AG20443 (cell line): ENCODE results near the gene GJA1.
A peak's percentile ranks its signal among the peaks of the same experiment; 100 is the strongest.
"Not testable (repeated sequence)": the region's sequence is repeated elsewhere in the genome, so short reads cannot be mapped to it uniquely, and the experiment has no call there.

ENCODE experiments used
- DNase-seq: peaks from one replicate; pipeline ENCODE4 v3.0.0; 2012; ENCODE audit warnings: low spot score, mixed read lengths

Gene GJA1

DNA sequence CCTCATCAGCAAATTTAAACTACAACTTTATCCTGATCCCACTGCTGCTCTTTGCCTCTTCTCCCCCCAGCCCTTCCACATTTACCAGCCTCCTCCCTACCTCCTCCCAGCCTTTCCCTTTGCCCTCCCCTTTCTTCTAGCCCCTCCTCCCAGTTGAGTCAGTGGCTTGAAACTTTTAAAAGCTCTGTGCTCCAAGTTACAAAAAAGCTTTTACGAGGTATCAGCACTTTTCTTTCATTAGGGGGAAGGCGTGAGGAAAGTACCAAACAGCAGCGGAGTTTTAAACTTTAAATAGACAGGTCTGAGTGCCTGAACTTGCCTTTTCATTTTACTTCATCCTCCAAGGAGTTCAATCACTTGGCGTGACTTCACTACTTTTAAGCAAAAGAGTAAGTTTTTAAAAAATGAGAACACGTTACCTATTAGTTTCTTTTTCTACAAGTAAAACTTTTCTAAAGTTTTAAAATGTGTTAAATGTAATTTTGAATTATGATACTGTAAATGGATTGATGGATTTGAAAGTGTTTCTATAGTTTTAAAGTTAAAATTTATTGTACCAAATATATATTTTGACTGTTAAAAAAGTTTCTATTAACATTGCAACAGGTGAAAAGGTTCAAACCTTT, at the start of gene GJA1:
TSS of gene GJA1 (plus strand) at position 203 of the 626 bp plus-strand sequence. CDS start 11,202 bp downstream, outside the sequence.
- peak; percentile 80 for DNase-seq

DNA sequence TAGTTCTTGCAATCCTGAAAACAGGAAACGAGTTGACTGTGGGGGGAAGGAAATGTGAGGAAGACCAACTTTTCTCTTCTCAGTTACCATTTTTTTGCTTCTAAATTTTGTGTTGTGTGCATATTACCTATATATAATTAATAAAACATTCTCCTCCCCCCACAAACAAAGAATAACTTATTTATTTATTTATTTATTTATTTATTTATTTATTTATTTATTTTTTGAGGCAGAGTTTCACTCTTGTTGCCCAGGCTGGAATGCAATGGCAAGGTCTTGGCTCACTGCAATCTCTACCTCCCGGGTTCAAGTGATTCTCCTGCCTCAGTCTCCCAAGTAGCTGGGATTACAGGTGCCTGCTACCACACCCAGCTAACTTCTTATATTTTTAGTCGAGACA, 48.9 kb upstream of the GJA1 start:
- not testable (repeated sequence) for DNase-seq

DNA sequence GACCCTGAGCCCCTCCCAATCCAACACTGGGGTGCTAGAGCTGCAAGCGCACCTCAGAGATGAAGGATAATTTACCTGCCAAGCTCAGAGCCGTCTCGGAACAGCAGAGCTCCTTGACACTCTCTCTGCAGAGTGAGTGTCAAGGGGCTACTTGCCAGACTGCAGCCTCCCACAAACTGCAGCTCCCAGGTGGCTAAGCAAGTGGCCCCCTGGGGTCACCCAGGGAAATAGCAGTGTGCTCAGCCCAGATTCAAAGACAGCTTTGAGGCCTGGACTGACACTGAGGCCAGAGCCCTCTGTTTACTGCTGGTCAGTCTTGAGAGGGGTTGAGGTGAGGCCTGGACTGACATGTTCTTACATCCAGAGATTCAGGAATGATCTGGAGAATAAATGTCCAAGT, 46.0 kb upstream of the GJA1 start:
- no peak for DNase-seq

DNA sequence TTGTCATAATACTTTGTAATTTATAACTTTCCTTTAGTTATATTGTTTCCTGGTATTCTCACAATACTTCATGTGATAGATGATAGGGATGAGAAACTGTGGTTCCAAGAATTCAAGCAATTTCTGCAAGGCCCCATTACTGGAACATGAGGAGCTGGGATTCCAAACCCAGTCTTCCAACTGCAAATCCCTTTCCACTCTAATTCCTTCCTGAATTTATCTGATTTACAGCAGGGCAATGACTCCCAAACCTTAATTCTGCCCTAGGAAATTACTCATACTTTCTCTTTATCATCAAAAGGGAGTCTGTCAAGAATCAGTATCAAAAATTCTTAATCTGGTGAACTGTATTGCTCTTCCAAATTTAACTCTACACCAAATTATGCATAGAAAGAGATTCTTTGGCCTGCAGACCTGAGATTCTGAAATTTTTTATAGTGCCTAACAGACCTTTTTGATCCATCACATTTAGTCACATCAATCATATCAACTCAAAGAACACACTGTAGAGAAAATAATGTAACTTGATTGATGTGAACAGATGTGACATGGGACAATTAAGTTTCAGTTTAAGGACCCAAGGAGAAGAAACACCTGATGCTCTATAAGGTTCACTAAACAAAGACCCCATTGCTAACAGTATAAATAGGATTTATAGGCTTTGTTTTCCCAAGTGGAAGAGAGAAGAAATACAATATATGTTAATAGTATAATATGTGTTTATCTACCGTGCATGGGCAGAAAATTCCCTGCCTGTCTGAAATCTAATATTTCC, 41.5 kb upstream of the GJA1 start:
- no peak for DNase-seq

DNA sequence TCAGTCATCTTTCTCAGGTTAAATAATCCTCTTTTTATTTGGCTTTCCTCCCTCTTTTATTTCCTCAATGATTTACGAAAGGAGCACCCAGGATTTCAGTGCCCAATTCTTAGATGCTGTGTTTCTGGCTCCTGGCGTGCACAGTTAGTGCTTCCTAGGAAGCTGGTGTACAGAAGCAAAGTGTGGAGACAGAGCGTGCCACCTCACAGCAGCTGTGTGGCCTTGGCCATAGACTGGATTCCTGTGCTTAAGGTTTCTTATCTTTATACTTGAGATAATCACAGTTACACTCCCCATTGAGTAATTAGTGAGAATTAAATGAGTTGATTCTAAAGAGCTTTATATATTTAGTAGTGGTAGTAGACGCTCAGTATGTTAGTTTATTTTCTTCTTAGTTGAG, 39.7 kb upstream of the GJA1 start:
- no peak for DNase-seq

DNA sequence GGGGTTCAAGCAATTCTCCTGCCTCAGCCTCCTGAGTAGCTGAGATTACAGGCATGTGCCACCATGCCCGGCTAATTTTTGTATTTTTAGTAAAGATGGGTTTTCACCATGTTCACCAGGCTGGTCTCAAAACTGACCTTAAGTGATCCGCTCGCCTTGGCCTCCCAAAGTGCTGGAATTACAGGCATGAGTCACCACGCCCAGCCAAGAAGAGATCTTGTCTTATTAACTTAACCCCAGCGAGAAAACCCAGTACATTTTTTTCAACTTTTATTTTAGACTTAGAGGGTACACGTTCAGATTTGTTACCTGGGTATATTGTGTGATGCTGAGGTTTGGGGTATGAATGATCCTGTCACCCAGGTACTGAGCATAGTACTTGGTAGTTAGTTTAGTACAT, 38.3 kb upstream of the GJA1 start:
- DNase-seq, result not testable (repeated sequence)

DNA sequence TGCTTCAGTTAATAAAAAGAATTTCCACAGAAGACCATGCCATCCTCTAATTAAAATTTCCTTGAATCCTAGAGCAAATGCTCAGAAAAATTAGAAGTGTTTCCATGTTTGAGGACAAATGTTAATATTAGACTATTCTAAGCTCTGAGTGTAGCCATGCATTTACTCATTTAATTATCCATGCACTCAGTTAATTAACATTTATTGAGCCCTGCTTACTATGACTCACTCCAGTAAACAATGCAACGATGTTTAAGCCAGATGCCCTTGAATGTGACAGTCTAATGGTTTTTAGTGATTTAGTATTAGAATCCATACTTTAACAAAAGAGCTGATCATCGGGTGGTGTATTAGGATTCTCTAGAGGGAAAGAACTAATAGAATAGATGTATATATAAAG, 37.3 kb upstream of the GJA1 start:
- no peak for DNase-seq

DNA sequence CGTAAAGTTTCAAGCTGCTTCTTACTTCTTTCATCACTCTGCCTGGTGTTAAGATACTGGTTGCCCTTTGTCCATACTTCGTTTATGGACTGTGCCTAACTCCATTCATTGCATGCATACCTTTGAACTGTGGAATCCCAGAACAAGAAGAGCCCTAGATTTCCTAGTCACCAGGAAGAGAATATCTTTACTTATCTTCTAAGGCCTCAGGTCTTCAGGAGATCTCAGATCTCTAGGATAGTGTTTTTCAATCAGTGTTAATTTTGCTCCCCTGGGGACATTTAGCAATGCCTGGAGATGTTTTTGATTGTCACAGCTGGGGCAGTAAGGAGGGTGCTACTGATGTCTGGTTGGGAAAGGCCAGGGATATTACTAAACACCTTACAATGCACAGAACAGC, 35.5 kb upstream of the GJA1 start:
- no peak for DNase-seq

DNA sequence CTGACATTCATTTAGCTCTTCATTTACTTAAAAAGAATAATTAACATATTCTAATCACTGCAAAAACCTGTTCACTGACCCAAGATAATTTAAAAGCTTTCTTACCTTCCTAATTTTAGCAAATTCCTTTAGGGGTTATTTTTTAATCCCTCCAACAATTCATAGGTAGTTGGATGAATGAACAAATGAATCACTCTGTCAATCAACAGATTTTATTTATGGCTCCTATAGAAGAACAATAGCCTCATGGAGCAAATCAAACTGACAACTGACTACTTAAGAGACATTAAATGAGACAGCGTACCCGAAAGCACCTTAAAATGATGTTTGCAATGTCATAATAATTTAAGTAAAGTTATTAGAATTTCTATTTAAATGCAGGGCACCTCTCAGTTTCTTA, 31.5 kb upstream of the GJA1 start:
- no peak for DNase-seq

DNA sequence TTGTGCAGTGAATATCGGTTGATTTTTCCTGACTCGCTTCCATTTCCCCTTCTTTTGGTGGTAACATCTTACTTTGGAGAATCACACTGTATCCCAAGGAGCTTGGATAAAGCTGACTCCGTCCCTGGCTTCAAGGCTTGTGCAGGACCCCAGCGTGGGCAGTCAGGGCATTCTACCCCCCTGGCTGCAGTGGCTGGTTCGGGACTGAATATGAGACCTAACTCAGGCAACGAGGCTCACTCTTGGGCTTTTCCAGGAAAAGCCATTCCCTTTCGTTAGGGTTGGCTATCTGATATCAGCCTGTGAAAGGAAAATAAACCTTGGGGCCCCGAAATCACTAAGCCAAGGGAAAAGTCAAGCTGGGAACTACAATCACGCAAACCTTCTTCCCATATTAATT, 30.1 kb upstream of the GJA1 start:
- no peak for DNase-seq

DNA sequence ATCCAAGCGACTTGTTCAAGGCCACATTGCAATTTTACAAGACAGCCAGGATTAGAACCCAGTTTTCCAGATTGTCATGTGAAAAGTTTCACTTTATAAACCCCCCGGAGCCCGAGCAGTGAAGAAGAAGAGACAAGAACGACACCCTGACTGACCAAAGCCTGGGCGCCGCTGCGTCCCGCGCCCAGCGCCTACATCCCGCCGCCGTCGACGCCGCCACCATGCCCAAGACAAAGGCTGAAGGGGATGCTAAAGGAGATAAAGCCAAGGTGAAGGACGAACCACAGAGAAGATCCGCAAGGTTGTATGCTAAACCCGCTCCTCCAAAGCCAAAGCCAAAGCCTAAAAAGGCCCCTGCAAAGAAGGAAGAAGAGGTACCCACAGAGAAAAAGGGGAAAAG, 27.1 kb upstream of the GJA1 start:
- no peak for DNase-seq

DNA sequence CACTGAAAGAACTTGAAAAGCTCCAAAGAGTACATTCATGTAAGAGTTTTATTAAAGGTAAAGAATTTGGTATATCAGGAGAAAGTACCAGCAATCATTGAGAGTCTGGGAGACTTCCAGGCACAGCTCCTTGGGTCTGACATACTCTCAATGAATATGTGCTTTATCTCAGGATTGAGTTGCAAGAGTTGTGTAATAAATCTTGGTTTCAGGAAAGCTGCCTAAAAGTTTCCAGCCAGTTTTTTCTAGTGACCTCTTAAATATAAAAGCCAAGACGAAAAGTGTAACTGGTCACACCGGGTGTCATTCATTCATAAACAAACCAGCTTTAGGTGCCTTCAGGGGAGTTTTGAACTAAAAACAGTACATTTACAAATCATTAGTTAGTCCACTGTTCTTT, 21.6 kb upstream of the GJA1 start:
- no peak for DNase-seq

DNA sequence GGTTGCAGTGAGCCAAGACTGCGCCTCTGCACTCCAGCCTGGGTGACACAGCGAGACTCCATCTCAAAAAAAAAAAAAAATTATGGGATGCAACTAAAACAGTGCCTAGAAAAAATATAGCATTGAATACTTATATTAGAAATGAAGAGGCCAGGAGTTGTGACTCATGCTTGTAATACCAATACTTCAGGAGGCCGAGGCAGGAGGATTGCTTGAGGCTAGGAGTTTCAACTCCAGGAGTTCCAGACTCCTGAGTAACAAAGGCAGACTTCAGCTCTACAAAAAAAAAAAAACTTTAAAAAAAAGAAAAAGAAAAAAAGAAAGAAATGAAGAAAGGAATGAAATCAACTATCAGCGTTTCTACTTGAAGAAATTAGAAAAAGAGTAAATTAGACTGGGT, 17.1 kb upstream of the GJA1 start:
- no peak for DNase-seq

DNA sequence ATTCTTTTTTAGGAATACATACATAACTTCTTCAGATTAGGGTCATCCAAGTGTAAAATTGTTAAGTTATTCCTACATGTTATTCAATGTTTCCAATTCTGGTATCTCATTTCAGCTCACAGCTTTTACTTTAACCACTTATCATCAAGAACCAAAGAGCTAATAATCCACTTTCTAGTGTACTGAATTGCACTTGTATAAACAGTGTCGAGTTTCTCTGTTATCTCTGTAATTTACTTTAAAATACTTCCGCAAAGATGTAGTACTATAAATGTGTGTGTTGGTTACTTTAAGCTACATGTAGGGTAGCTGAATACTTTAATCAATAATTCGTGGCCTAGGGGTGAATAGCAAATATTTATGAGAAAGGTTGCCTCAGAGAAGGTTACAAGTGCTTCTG, 8.8 kb upstream of the GJA1 start:
- no peak for DNase-seq

DNA sequence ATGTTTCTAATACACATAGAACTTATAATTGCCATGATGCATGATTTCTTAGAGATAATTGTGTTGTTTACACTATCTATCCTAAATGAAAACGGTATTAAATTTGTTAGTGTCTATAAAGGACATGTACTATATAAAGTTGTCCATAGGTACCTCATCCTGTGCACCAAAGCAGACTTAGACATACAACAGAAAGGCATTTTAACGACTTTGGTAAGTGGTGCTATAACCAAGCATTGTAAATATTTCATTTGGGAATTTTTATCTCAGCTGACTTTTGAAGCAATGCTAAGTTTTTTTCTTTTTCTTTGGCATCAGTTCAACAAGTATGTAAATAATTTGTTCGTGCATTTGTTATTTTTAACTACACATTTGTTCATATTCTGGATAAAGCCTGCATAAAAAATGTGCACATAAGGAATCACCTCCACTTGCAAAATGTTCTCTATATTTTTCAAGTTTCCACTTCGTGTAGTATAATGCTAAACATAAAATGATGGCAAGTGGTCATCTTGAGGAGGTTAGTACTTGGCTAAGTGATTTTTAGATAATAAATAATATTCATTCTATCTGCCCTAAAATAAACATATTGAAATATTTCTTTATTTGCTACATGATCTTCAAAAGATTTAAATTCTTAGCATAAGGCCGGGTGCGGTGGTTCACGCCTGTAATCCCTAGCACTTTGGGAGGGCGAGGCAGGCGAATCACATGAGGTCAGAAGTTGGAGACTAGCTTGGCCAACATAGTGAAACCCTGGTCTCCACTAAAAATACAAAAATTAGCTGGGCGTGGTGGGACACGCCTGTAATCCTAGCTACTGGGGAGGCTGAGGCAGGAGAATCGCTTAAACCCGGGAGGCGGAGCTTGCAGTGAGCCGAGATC, 6.3 kb upstream of the GJA1 start:
- DNase-seq, result no peak

DNA sequence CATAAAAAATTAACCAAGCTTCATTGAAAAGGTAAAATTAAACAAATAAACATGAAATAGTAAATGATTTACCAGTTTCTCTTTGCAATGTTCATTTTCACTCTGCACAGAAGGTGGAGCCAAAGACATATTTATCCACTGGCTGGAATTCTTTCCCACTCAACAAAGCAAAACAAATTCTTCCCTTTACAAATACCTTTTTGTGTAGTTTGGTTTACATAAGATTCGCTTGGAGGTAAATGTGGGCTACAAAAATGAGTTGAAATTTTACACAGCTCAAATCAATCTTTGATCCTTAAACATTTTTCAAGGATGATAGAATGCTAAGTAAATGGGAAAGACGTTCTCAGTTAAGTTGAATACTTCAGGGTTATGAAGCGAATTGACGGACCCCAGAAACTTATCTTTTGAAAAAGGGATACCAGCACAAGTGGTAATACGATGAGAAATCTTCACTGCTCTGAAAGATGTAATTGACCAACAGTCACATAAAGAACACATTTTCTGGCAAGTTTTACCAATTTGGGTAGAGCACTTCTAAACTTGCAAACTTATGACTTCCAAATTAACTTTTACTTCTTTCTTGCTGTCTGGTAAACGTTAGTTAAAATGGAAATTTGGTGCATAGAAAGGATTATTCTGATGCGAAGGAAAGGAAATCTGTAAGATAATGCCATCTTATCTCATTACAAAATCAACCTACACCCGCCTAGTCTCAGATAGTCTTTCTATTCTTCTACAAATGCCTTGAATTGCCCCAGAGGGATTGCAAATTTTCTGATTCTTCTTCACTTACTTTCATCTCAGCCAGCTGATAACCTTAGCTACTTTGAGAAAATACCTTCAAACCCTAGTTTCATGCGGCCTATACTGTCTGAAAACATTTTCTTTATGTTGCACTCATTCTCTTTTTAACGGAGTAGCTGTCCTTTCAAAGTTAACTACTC, 4.7 kb upstream of the GJA1 start:
- DNase-seq, result peak; percentile 40

DNA sequence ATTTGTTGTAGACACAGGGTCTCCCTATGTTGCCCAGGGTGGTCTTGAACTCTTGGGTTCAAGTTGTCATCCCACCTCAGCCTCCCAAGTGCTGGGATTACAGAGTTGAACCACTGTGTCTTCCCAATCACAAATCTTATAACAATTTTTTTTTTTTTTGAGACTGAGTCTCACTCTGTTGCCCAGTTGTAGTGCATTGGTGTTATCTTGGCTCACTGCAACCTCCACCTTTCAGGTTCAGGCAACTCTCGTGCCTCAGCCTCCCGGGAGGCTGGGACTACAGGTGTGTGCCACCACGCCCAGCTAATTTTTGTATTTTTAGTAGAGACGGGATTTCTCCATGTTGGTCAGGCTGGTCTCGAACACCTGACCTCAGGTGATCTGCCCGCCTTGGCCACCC, 3.7 kb upstream of the GJA1 start:
- not testable (repeated sequence) for DNase-seq

DNA sequence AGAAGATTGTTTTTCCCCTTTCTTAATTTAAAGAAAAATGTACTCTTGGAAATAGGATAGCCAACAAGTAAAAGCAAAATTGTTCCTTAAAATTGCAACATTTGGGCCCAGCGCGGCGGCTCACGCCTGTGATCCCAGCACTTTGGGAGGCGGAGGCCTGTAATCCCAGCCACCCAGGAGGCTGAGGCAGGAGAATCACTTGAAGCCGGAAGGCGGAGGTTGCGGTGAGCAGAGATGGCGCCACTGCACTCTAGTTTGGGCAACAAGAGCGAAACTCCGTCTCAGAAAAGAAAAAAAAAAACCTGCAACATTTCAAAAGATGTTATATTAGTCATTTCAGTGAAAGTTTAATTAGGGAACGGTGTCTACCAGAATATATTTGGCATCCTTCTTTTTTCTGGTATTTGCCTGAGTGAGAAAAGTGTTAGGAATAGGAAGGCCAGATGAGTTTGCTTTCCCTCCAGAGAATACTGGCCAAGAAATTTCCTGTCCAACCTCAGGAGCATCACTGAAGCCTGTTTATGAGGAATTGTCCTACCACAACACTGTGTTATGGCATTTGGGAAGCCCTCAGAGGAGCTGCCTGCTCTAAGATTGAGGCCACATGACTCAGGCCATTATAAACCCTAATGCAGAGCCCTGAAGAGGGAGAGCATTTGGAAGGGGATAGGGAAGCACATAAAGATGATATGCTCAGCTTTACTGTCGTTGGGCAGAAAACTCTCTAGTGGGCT, 1.2 kb upstream of the GJA1 start:
- DNase-seq, result peak; percentile 16

DNA sequence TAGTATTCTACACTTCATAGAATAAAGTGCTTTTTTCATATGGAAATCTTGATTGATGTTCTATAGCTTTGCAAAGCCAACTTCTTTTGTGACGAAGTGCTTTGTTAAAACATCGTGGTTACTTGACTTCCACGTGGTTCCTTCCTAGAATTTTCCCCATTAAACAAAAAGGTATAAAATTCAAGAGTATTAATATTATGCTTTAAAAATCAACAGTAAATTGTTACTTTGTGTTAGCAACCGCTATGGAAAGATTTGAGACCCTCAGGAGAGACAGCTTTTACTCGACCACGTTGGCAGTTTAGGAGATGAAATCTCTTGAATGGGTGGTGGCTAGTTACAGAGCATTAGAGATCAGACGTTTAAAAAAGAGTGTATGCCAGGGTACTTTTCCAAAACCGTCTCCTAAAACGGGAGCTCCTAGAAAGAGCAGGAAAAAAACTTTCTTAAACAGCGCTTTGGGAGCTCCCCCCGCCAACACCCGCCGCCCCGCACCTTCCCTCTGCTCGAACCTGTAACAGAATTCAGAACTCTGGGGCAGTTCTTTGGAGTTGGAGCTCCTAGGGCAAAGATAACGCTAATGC, 920 bp downstream of the GJA1 start:
- DNase-seq, result no peak

DNA sequence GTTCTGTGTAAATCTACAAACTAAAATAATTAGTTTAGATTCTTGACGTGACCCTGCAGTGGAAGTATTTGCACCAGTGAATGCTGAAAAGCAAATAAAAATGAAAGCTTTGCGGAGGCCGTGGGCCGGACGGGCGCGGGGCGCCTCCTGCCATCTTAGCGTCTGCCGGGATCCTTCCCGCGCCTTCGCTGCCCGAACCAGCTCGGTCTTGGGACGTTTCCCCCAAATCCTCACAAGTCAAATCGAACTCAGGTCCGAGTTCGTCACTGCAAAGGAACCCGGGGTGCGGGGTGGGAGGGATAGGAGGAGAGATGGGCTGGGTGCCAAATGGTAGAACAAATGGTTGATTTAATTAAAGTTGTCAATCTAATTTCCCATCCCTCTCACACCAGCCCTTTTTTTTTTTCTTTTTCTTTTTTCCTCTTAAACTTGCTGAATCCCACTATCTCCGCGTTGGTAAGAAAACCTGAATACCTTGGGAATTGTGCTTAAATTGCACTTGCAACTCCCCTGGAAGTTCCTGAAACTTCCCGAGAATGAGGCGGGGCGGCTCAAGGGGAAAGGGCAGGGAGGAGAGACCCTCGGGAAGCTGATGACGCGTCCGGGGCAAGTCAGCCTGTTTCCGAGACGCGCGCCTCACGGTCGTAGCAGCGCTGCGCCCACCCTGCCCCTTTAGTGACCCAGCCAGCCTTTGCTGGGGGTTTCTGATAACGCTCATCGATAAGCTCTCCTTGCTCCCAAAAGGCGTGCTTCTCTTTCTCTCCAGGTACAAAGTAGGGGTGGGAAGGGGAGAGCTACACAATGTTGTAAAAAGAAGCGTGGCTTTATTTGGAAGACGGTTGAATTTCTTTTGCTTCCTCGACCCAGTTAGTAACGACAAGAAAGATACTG, 1.8 kb downstream of the GJA1 start:
- peak; percentile 59 for DNase-seq
